ENCODE results near the gene NKX2-2.

Gene NKX2-2

GRCh38 chr20:21513881-21514540 is at the start of gene NKX2-2:
Gene NKX2-2, minus strand, starts transcription at chr20:21514064. Its CDS starts 395 bp downstream, at chr20:21513669.
- CTCF ChIA-PET, result no interaction called here
- POLR2A ChIA-PET, result interaction anchor here (1.0 to 1.5 kb wide), 2 partner anchors 8 to 42 kb away, joined by 3 to 4 read pairs; no protein-coding TSS in a partner anchor
- TF ChIP-seq SP1 (IDR thresholded peaks at IDR 0.05) (no peak), L3MBTL2 (conservative IDR thresholded peaks at IDR 0.05) (peak; percentile 90)
- peak; percentile 48 for DNase-seq (ENCODE audit: extremely low spot score)

GRCh38 chr20:21562656-21563055 is 48.8 kb upstream of the NKX2-2 start:
- ChIA-PET POLR2A (no interaction called here), CTCF (interaction anchor here (0.7 to 1.6 kb wide), 3 partner anchors 33 to 298 kb away, joined by 3 to 4 read pairs (median 3); no protein-coding TSS in a partner anchor)
- no peak for TF ChIP-seq ZNF384 (IDR thresholded peaks at IDR 0.05)
- TF ChIP-seq FOXA1 (IDR thresholded peaks at IDR 0.05), result no peak
- no peak for TF ChIP-seq BHLHE40 (IDR thresholded peaks at IDR 0.05; ENCODE audit: borderline replicate concordance)
- no peak for TF ChIP-seq NFRKB (IDR thresholded peaks at IDR 0.05)
- no peak for TF ChIP-seq TARDBP (IDR thresholded peaks at IDR 0.05)
- TF ChIP-seq ARNT (IDR thresholded peaks at IDR 0.05), result no peak
- TF ChIP-seq HDGF (IDR thresholded peaks at IDR 0.05; ENCODE audit: borderline replicate concordance), result no peak
- no peak for TF ChIP-seq ELF4 (IDR thresholded peaks at IDR 0.05)
- TF ChIP-seq PKNOX1 (IDR thresholded peaks at IDR 0.05), result no peak
- TF ChIP-seq CTBP1 (IDR thresholded peaks at IDR 0.05; ENCODE audit: borderline replicate concordance), result no peak
- TF ChIP-seq FOXK2 (IDR thresholded peaks at IDR 0.05), result no peak
- TF ChIP-seq L3MBTL2 (conservative IDR thresholded peaks at IDR 0.05), result no peak
- TF ChIP-seq FOXM1 (IDR thresholded peaks at IDR 0.05; ENCODE audit: borderline replicate concordance), result no peak
- no peak for TF ChIP-seq SUZ12 (IDR thresholded peaks at IDR 0.05)
- DNase-seq (ENCODE audit: extremely low spot score), result no peak

GRCh38 chr20:21559305-21559704 is 45.4 kb upstream of the NKX2-2 start:
- DNase-seq (ENCODE audit: extremely low spot score), result no peak
- TF ChIP-seq LEF1 (IDR thresholded peaks at IDR 0.05; ENCODE audit: borderline replicate concordance) (no peak), SUZ12 (IDR thresholded peaks at IDR 0.05) (no peak), HDGF (IDR thresholded peaks at IDR 0.05; ENCODE audit: borderline replicate concordance) (no peak), FOXM1 (IDR thresholded peaks at IDR 0.05; ENCODE audit: borderline replicate concordance) (no peak), CTBP1 (IDR thresholded peaks at IDR 0.05; ENCODE audit: borderline replicate concordance) (no peak), ZNF384 (IDR thresholded peaks at IDR 0.05) (no peak), FOXK2 (IDR thresholded peaks at IDR 0.05) (no peak), PKNOX1 (IDR thresholded peaks at IDR 0.05) (no peak), TARDBP (IDR thresholded peaks at IDR 0.05) (no peak), ELF4 (IDR thresholded peaks at IDR 0.05) (no peak), NFRKB (IDR thresholded peaks at IDR 0.05) (no peak), FOXA1 (IDR thresholded peaks at IDR 0.05) (no peak), L3MBTL2 (conservative IDR thresholded peaks at IDR 0.05) (no peak), SP1 (IDR thresholded peaks at IDR 0.05) (no peak), BHLHE40 (IDR thresholded peaks at IDR 0.05; ENCODE audit: borderline replicate concordance) (no peak), ARNT (IDR thresholded peaks at IDR 0.05) (no peak)
- POLR2A ChIA-PET, result no interaction called here
- CTCF ChIA-PET, result no interaction called here

- CTCF ChIA-PET, result no interaction called here
These were observed 43.6 kb upstream of the NKX2-2 start for GRCh38 chr20:21557241-21558020.

GRCh38 chr20:21556398-21556797 is 42.5 kb upstream of the NKX2-2 start:
- CTCF ChIA-PET, result no interaction called here
- no peak for DNase-seq (ENCODE audit: extremely low spot score)
- TF ChIP-seq TARDBP (IDR thresholded peaks at IDR 0.05) (no peak), HDGF (IDR thresholded peaks at IDR 0.05; ENCODE audit: borderline replicate concordance) (no peak), SP1 (IDR thresholded peaks at IDR 0.05) (no peak), CTBP1 (IDR thresholded peaks at IDR 0.05; ENCODE audit: borderline replicate concordance) (no peak)
- POLR2A ChIA-PET, result no interaction called here

More at GRCh38 chr20:21557241-21558020, 43.6 kb upstream of the NKX2-2 start:
- POLR2A ChIA-PET, result no interaction called here
- TF ChIP-seq BHLHE40 (IDR thresholded peaks at IDR 0.05; ENCODE audit: borderline replicate concordance), result no peak
- no peak for TF ChIP-seq CTBP1 (IDR thresholded peaks at IDR 0.05; ENCODE audit: borderline replicate concordance)
- no peak for TF ChIP-seq ZNF384 (IDR thresholded peaks at IDR 0.05)
- no peak for TF ChIP-seq FOXM1 (IDR thresholded peaks at IDR 0.05; ENCODE audit: borderline replicate concordance)
- TF ChIP-seq PKNOX1 (IDR thresholded peaks at IDR 0.05), result no peak
- no peak for TF ChIP-seq TARDBP (IDR thresholded peaks at IDR 0.05)
- TF ChIP-seq ELF4 (IDR thresholded peaks at IDR 0.05), result no peak
- TF ChIP-seq FOXA1 (IDR thresholded peaks at IDR 0.05), result no peak
- TF ChIP-seq FOXK2 (IDR thresholded peaks at IDR 0.05), result no peak
- TF ChIP-seq L3MBTL2 (conservative IDR thresholded peaks at IDR 0.05), result no peak
- no peak for TF ChIP-seq LEF1 (IDR thresholded peaks at IDR 0.05; ENCODE audit: borderline replicate concordance)
- TF ChIP-seq HDGF (IDR thresholded peaks at IDR 0.05; ENCODE audit: borderline replicate concordance), result no peak
- no peak for TF ChIP-seq SUZ12 (IDR thresholded peaks at IDR 0.05)
- TF ChIP-seq SP1 (IDR thresholded peaks at IDR 0.05), result no peak
- no peak for TF ChIP-seq ARNT (IDR thresholded peaks at IDR 0.05)
- TF ChIP-seq NFRKB (IDR thresholded peaks at IDR 0.05), result no peak
- DNase-seq (ENCODE audit: extremely low spot score), result no peak
